ENCODE results near the gene AKR1C1. TPM values are rescaled to one million over a fixed set of nuclear protein-coding genes. Genes with fewer than 3 reads are reported as not detected.
"Not testable (repeated sequence)": the region's sequence is repeated elsewhere in the genome, so short reads cannot be mapped to it uniquely, and the experiment has no call there.

AKR1C1 gene
- total RNA-seq, 1 experiment from 2014 or later, result 1.9 TPM

GRCh38 chr10:5019770-5020612 lies 56.8 kb downstream of the AKR1C1 start:
- not testable (repeated sequence) for DNase-seq; H3K79me2 ChIP-seq (ENCODE audit: insufficient read depth, low read length); H3K27ac Mint-ChIP-seq

GRCh38 chr10:5021624-5022290 lies 58.5 kb downstream of the AKR1C1 start:
- not testable (repeated sequence) for DNase-seq; H2BK15ac ChIP-seq (ENCODE audit: low read depth, low read length); H3K23ac ChIP-seq (ENCODE audit: insufficient read length, low read depth, low read length); H3K9ac ChIP-seq (ENCODE audit: extremely low read depth, insufficient read length, low read length); H3K27me3 Mint-ChIP-seq (ENCODE audit: low read depth); H3K4ac ChIP-seq (ENCODE audit: low read depth, low read length); H3K14ac ChIP-seq (ENCODE audit: insufficient read depth, low read length); H3T11ph ChIP-seq (ENCODE audit: low read length); H3K79me1 ChIP-seq (ENCODE audit: insufficient read depth, low read depth, low read length, poor library complexity, severe bottlenecking); H4K8ac ChIP-seq (replicated peaks; ENCODE audit: insufficient read length, low read depth, low read length); H2AFZ ChIP-seq (ENCODE audit: low read length); H2BK5ac ChIP-seq (ENCODE audit: insufficient read length, low read length); H3K4me2 ChIP-seq (ENCODE audit: insufficient read depth, insufficient read length, low read length); H3K4me3 Mint-ChIP-seq; H4K20me1 ChIP-seq (ENCODE audit: control insufficient read depth, insufficient read depth, insufficient read length); H2AK5ac ChIP-seq (ENCODE audit: insufficient read length, low read length); H2BK120ac ChIP-seq (ENCODE audit: low read depth, low read length, poor library complexity, severe bottlenecking); H3K4me1 ChIP-seq (ENCODE audit: insufficient read depth, low read length); H2BK20ac ChIP-seq (ENCODE audit: low read depth, low read length, poor library complexity, severe bottlenecking); H3K18ac ChIP-seq (ENCODE audit: insufficient read length, low read depth, low read length); H2BK12ac ChIP-seq (ENCODE audit: insufficient read length, low read depth, low read length); H4K5ac ChIP-seq (ENCODE audit: insufficient read length, low read depth, low read length); H3K27ac Mint-ChIP-seq; H3K9me3 ChIP-seq (ENCODE audit: control insufficient read depth, low read depth, low read length); H3K27me3 ChIP-seq (ENCODE audit: insufficient read depth, low read length); H3K56ac ChIP-seq (ENCODE audit: insufficient read length, low read depth, low read length); H3K79me2 ChIP-seq (ENCODE audit: insufficient read depth, low read length); H4K91ac ChIP-seq (ENCODE audit: insufficient read length, low read depth, low read length); H3K23me2 ChIP-seq (ENCODE audit: insufficient read length, low read depth, low read length, poor library complexity, severe bottlenecking); H3K27ac ChIP-seq (ENCODE audit: insufficient read length, low read depth, low read length)
- H3K36me3 Mint-ChIP-seq (ENCODE audit: insufficient read depth in 1 of 3, low read depth in 3 of 3), result peaks cover 0 to 11% (median 2%) of the 10 kb centered on the region in 3 experiments; a peak in 4 of 7 replicates
- H3K9me3 Mint-ChIP-seq, result peaks cover 14 to 48% of the 10 kb centered on the region in 2 experiments
- WGBS (ENCODE audit: extremely low coverage, insufficient read length, low lambda C conversion rate), result no CpG with 5 or more reads among the region's 10 CpGs
- peaks cover 13 to 16% of the 10 kb centered on the region in 2 experiments for H3K4me1 Mint-ChIP-seq

More at GRCh38 chr10:5019770-5020612, 56.8 kb downstream of the AKR1C1 start:
- not testable (repeated sequence) for H2AFZ ChIP-seq (ENCODE audit: low read length); H2BK5ac ChIP-seq (ENCODE audit: insufficient read length, low read length); H3K27ac ChIP-seq (ENCODE audit: insufficient read length, low read depth, low read length); H3K27me3 Mint-ChIP-seq (ENCODE audit: low read depth); H4K8ac ChIP-seq (replicated peaks; ENCODE audit: insufficient read length, low read depth, low read length); H2BK15ac ChIP-seq (ENCODE audit: low read depth, low read length); H3K4me1 ChIP-seq (ENCODE audit: insufficient read depth, low read length); H3K14ac ChIP-seq (ENCODE audit: insufficient read depth, low read length); H3K9ac ChIP-seq (ENCODE audit: extremely low read depth, insufficient read length, low read length); H4K91ac ChIP-seq (ENCODE audit: insufficient read length, low read depth, low read length); H3K23ac ChIP-seq (ENCODE audit: insufficient read length, low read depth, low read length); H2AK5ac ChIP-seq (ENCODE audit: insufficient read length, low read length); H3K9me3 ChIP-seq (ENCODE audit: control insufficient read depth, low read depth, low read length); H4K20me1 ChIP-seq (ENCODE audit: control insufficient read depth, insufficient read depth, insufficient read length); H3K4me2 ChIP-seq (ENCODE audit: insufficient read depth, insufficient read length, low read length); H3K27me3 ChIP-seq (ENCODE audit: insufficient read depth, low read length); H4K5ac ChIP-seq (ENCODE audit: insufficient read length, low read depth, low read length); H3K23me2 ChIP-seq (ENCODE audit: insufficient read length, low read depth, low read length, poor library complexity, severe bottlenecking); H2BK120ac ChIP-seq (ENCODE audit: low read depth, low read length, poor library complexity, severe bottlenecking); H3K36me3 Mint-ChIP-seq (ENCODE audit: insufficient read depth in 1 of 3, low read depth in 3 of 3); H3K18ac ChIP-seq (ENCODE audit: insufficient read length, low read depth, low read length); H3T11ph ChIP-seq (ENCODE audit: low read length); H2BK12ac ChIP-seq (ENCODE audit: insufficient read length, low read depth, low read length); H3K4me3 Mint-ChIP-seq; H2BK20ac ChIP-seq (ENCODE audit: low read depth, low read length, poor library complexity, severe bottlenecking); H3K56ac ChIP-seq (ENCODE audit: insufficient read length, low read depth, low read length); H3K79me1 ChIP-seq (ENCODE audit: insufficient read depth, low read depth, low read length, poor library complexity, severe bottlenecking); H3K4ac ChIP-seq (ENCODE audit: low read depth, low read length)
- no CpG with 5 or more reads among the region's 6 CpGs for WGBS (ENCODE audit: extremely low coverage, insufficient read length, low lambda C conversion rate)
- Mint-ChIP-seq H3K9me3 (peaks cover 5 to 45% of the 10 kb centered on the region in 2 experiments), H3K4me1 (peaks cover 13 to 18% of the 10 kb centered on the region in 2 experiments)

Data from H9 (cell line).